Erythroblast (primary cell): ENCODE measurements around the gene HTR2A.

ENCODE experiments used
- GATA1 ChIP-seq: IDR thresholded peaks from 2 replicates; pipeline ENCODE4 v1.6.1; 2011; ENCODE audit warnings: low read depth, mild to moderate bottlenecking, control low read depth, low read length, moderate library complexity
- POLR2A ChIP-seq: IDR thresholded peaks from 2 replicates; pipeline ENCODE4 v1.6.1; 2011; ENCODE audit warnings: mild to moderate bottlenecking, low read length

DNA sequence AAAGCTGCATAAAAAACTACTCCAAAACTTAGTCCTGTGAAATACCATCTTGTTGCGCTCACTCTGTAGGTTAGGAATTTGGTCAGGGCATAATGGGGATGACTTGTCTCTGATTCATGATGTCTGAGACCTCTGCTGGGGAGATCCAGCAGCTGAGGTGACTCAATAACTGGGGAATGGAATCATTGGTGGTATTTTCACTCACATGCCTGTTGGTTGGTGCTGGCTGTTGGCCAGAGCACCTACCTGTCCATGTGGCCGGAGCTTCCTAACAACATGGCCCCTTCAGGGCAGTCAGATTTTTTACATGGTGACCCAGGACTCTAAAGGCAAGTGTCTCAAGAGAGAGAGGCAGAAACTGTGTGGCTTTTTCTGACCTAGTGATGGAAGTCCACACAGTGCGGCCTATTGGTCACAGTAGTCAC lies 92.5 kb downstream of the HTR2A start:
- TF ChIP-seq POLR2A (no peak), GATA1 (no peak)
